NCI-H82 (cell line): ENCODE data around the gene IL1B.

ENCODE experiments used
- DNase-seq: peaks from one replicate; lab custom pipeline; 2025; lab: John Stamatoyannopoulos, UW

The IL1B gene

DNA sequence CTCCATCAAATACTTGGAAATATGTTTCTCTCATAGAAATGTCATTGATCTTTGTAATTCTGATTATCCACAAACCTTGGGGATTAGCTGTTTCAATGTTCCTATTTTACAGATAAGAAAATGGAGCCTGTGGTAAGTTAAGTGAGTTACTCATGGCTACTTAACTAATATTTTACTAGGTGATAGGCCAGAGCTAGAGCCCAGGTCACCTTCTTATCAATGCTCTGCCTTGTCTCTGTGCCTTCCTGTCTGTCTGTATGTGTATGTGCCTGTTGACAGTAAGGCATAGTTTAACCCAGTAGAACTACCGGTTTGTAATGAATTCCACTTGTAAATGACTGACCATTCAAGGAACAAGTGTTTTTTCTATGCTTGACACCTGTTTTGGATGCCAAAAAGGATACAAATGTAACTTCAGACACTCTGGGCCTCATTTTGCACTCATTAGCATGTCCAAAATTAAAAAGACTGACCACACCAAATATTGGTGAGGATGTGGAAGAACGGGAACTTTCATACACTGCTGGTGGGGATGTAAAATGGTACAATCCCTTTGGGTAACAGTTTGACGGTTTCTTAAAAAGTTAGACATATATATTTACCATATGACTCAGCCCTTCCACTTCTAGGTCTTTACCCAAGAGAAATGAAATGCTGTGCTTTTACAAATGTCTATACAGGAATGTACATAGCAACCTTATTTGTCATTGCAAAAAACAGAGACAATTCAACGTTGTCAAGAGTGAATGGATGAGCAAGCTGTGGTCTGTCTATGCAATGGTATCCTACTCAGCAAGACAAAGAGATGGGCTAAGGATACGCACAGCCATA, 32.7 kb downstream of the IL1B start:
- no peak for DNase-seq

DNA sequence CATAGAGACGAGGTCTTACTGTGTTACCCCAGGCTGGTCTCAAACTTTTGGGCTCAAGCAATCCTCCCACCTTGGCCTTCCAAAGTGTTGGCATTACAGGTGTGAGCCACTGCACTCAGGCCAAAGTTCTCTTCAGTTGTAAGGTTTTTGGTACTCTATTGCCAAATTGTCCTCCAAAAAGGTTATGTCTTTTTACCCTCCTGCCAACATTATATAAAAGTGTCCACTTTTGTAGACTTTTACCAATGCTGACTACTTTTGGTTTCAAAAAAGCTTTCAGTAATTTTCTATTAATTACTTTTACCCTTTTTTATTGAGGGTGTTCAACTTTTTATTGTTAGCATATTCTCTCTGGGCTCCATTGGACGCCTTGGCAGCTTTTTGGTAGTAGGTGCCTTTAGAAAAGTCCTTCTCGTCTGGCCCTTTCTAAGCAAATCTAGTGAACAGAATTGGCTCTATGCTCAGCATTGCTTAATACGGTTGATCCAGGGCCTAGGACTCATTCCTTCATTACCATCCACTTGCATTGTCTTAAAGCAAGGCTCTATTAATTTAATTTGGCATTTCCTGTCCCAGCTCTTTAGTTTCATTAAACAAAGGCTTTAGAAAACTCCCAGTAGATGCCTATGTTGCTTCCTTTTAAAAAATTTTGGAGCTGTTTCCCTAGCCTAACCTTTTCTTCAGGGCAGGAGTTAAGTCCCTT, 35.5 kb downstream of the IL1B start:
- no peak for DNase-seq

DNA sequence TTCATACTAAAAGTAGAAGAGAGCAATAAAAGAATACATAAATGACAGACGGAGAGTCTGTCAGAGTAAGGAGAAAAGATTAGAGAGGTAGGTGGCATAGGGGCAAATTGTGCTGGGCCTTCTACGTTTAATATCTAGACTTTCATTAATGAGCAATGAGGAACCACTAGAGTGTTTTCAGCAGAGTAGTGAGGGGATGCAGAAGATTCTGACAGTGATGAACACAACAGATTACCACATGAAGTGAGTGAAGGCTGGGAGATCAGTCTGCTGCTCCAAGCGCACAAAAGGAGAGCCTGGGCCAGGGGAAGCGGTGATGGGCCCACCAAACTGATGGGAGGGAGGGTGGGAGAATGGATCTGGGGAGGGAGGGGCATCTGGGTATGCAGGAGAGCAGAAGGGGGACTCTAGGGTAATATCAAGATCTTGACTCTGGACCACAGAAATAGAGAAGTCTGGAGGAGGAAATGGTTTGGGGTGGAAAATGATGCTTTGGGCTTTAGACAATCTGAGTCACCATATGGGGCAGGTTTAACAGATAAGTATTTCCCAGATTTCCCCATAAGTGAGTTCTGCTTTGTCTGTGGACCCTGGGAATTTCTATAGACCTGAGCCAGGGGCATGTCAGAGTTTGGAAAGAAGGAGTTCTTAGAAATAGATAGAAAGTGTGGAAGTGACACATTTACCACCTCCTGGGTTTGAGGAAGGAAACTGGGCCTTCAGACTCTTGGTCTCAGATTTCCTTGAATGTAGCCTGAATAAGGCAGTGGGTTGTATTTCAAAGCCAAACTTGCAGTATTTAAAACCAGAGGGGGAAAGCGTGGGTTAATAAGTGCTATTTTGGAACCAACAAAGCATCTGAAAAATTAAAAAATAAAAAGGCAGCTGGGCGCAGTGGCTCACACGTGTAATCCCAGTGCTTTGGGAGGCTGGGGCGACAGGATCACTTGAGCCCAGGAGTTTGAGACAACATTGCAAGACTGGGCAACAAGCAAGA, 37.3 kb downstream of the IL1B start:
- no peak for DNase-seq

DNA sequence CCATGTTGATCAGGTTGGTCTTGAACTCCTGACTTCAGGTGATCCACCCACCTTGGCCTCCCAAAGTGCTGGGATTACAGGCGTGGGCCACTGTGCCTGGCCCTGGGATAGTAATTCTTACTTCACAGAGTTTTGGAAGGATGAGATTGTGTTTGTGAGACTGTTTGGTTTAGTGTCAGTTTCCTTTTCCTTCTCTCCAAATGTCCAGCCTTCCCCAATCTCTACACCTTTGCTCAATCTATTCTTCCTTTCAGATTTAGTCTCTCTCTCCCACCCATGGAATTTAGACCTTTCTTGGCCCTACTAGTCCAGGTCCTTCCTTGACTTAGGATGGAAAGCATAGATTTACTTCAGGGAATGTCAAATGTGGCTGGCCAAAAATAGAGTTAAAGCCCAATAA, 40.1 kb downstream of the IL1B start:
- DNase-seq: no peak

DNA sequence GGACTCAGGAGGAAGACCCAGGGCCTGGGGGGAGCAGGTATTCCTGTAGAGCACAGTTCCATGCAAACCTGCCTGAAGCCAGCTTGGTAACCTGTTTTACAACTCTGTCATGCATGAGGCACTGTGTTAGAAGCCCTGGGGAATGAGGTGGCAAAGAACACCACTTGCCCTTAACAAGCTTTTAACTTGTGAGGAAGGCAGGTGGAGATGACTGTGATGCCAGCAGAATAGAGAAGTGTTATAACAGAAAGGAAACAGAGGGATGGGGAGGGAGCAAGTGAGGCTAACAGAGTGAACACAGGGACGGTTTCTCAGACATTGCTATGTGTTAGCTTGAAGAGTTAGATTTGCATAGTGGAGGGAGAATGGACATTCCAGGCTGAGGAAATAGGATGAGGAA, 40.8 kb downstream of the IL1B start:
- no peak for DNase-seq

DNA sequence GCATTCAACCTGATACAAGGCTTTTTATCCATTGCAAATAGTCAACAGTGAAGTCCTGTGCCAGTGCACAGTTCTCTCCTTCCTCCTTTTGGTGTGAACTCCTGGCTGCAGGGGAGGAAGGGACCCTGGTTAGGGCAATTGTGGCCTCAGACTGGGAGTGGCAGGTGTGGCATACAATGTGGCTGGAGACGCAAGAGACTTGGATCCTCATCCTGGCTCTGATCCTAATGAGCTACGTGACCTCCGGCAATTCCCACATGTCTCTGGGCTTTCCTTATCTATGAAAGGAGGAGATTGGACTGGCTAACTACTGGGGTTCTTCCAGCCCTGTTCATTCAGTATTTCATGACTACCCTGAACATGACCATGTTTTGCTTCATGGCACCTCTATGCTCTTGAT, 41.7 kb downstream of the IL1B start:
- no peak for DNase-seq

DNA sequence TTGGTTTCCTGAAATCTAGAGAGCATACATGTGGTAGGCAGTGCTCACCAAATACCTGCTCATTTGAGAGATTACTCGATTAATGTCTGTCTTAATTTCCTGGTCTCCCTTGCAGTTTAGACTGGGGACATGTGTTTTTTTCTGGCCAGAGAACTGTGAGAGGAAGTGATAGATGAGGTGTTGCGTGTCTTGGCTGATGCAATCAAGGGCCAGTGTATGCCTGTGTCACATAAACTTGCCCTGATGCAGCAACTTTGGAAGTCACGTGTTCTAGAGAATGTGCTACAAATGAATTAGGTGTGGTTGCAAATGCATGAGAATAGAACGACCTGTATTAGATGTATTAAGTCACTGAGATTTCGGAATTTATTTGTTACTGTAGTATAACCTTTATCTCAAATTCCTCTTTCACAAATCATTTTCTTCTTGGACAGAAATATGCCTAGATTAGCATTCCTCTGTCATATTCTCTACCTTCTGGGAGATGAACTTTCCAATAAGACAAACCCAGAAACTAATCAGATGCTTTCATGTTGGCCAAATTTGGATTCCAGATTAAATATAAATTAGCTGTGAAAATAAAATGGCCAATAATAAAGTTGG, 42.3 kb downstream of the IL1B start:
- no peak for DNase-seq

DNA sequence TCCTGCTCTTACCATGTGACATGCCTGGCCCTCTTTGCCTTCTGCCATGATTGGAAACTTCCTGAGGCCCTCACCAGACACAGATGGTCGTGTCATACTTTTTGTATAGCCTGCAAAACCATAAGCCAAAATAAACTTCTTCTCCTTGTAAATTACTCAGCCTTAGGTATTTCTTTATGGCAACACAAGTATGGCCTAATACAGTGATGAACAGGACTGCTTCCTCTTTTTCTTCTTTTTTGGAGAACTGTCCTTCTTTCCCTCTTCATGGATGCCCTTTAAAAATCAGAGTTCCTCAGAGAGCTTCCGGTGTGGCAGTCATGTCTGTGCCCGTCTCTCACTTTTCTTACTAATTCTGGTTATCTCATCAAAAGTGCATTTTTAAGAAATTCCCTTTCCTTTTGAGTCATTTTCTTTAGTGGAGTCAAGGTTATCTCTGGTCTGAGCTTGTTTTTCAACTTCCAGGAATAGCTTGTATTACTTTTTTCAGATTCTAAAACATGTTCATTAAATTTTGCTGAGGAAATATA, 43.1 kb downstream of the IL1B start:
- DNase-seq: no peak

DNA sequence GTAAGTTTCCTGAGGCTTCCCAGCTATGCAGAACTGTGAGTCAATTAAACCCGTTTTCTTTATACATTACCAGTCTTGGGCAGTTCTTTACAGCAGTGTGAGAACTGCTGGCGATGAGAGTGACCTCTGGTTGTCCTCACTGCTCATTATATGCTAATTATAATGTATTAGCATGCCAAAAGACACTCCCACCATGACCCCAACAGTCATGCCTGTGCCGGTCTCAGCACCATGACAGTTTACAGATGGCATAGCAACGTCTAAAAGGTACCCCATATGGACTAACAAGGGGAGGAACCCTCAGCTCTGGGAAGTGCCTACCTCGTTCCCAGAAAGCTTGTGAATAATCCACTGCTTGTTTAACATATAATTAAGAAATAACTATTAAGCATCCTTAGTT, 44.2 kb downstream of the IL1B start:
- DNase-seq: no peak

DNA sequence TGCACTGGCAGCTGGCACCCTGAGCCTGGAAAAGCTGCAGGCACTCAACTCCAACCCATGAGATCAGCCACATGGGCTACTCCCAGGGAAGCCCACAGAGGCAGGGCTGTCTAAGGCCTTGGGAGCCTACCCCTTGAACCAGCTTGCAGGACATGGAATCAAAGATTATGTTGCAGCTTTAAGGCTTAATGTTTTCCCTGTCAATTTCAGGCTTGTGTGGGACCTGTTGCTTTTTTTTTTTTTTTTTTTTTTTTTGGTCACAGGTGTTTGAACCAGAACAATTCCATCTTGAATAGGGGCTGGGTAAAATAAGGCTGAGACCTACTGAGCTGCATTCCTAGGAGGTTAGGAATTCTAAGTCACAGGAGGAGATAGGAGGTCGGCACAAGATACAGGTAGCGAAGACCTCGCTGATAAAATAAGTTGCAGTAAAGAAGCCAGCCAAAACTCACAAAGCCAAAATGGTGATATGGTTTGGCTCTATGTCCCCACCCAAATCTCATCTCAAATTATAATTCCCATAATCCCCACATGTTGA, 44.8 kb downstream of the IL1B start:
- DNase-seq: no peak

DNA sequence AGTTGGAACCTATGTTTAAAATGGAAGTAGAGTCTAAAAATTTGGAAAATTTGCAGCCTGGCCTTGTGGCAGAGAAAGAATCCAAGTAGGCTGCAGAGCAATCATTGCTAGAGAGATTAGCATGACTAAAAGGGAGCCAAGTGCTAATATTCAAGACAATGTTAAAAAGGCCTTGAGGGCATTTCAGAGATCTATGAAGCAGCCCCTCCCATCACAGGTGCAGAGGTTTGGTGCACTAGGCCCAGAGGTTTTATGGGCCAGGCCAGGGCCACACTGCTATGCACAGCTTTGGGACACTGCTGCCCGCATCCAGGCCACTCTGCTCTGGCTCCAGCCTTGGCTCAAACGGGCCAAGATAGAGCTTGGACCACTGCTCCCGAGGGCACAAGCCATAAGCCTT, 45.6 kb downstream of the IL1B start:
- DNase-seq: no peak

DNA sequence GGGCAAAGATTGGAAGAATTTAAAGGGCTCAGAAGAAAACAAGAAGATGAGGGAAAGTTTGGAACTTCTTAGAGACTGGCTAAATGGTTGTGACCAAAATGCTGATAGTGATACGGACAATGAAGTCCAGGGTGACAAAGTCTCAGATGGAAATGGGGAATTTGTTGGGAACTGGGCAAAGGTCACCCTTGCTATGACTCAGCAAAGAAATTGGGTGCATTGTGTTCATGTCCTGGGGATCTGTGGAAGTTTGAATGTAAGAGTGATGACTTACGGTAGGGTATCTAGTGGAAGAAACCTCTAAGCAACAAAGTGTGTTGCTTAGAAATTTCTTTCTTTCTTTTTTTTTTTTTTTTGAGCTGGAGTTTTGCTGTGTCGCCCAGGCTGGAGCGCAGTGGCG, 46.3 kb downstream of the IL1B start:
- no peak for DNase-seq

DNA sequence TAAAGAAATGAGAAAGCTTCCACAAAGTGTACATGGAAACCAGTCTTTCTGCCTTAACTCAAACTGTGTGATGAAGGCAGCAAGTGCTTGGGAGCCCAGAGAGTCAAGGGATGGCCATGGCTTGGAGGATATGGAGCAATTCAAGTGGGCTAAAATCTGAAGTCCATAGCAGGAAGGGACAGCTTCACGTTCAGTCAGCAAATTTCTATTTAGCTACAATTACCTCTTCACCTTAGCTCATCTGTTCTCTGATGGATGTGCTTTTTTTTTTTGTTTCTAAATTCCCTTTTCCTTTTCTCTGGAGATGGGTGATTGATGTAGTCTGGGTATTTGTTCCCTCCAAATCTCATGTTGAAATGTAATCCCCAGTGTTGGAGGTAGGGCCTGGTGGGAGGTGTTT, 47.4 kb downstream of the IL1B start:
- DNase-seq: no peak

DNA sequence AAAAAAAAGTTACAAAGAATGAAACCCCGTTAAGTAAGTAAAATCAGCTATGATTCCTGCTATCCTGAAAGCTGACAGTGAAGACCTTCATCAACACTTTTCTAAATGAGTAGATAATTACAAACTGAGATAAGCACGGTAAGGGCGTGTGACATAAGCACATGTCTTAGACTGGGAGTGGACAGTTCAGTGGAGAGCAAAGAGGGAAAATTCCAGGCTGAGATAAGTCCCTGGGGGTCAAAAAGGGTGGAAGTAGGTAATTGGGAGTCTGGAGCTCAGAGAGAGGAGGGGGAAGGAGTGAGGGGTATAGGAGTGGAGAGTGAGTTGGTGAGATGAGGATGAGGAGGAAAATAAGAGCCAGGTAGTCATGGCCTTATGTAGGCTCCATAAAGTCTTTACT, 47.9 kb downstream of the IL1B start:
- DNase-seq: no peak

DNA sequence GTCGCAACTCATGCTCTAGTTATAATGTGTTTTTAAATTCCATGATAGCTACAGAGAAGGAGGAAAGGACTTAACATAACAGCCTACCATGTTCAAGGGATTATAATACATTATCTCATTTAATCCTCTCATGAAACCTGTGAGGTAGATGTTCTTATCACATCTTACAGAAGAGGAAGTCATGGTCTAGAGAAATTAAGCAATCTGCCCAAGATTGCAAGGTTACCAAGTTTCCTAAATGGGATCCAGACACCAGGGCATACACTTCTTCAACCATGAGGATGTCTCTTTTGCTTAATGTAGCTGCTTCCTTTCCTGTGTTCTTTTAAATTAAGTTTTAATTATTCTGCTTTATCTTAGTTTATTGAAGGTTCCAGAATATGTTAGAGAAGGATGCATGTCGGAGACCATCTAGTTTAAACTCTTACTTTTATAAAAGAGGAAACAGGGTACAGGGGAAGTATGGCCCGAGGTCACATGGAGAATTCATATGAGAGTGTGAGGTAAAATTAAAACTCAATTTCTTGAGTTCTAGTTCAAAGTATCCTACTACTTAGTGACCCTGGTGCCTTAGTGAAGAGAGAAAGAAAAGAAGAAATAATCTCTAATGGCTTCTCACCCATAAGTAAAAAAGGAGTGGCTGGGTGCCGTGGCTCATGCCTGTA, 48.7 kb downstream of the IL1B start:
- DNase-seq: peak; percentile 33

DNA sequence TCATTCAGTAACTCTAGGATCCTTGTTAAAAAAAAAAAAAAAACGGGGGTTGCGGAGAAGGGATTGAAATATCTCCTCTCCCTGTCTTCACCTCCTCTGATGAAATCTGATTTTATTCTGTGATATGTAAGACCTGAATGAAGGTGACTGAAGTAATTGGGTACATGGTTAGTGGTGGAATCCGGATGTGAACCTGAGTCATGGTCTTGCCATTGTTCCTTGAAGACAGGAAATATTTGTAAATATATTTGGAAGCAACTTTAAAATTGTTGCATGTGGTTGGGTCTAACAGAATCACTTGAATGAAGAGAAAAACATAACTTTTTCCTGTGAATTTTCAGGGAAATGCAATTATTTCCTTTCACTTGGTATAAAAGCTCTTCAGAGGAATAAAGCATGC, 49.3 kb downstream of the IL1B start:
- no peak for DNase-seq

DNA sequence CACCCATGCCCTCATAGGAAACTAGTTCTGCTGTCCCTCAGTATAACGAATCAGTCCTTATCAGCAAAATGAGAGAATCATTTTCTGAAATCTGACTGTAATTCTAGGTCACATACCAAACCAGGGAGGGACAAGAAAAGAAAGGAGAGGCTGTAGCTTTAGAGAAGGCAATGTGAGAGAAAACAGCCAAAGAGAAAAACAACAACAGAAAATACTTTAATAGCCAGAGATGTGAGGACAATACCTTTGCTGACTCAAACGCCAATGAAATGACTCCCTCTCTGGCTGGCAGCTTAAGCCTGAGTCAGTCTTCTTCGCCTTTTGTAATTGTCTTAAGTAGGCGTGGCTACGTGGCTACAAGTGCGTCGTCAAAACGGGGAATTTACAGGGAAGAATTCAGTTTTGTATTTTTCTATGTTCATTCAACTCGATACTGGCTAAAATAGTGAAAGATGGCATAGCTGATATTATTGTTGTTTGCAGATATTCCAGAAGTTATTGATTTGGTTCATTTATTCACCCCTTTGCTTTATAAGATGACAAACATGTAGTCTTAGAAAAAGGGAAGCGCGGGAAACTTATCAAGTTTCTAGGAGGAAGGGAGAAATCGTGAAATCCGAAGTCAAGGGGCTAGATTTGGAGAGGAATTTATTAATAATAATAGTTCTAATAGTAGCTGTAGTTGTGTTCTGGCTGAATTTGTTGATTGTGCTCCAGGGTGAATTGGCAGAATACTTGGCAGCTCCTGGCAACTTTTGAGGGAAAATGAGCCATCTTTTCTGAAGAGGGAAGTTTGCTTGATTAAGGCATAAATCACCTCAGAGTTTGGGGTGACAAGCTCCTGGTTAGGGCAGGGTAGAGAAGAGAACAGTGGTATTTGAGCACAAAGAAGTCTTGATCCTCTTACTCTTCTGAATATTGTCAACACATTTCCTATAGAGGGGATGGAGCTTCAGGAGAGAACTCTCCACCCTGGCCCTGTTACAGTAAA, 52.1 kb downstream of the IL1B start, which contains the start of gene IL1A:
IL1A (minus strand) TSS at position 295 of the 991 bp plus-strand sequence. CDS start 723 bp downstream, outside the sequence.
- peak; percentile 84 for DNase-seq

DNA sequence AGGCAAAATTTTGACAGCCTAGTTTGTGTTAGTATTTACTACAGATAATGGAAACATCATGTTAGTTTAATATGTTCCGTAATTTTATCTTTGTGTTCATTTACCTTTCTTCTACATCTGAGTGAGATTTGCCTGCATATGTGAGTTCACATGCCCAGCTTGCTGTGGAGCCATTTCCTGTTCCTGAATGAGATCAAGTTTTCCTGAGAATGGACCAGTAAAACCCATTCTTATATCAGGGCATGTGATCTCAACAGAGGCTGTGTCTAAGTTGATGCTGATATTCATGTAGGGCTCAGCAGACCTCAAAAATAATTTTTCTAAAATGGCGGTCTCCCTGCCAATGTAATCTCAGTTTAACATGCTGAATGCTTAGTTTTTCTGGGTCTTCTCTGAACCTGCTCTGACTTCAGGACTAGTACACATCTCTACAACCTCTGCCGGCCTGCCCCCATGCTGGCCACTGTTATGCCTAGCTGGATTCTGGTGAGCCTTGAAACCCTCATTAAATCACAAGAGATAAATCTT, 53.3 kb downstream of the IL1B start:
- no peak for DNase-seq

DNA sequence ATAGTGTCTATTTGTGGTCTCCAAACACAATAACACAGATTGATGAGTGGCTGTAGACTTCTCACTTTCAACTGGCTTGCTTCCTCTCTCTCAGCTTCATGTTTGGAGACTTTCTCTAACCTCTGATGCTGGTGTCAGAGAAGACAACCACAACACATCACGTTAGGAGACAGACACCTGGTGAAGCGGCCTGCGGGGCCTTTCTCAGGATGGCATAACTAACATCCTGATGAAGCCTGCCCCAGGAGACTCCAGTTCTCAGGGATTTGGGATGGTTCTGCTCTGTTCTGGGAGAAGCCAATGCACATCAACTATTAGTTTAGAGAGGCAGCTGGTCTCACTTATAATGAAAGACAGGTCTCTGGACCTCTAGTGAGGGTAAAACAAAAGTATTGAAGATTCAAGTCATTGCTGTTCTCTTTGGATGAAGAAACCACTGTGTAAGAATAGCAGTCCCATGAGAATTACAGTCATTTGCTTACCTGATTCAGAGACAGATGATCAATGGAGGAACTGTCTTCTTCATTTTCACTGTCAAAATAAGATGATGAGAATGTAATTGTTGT, 54.3 kb downstream of the IL1B start:
- no peak for DNase-seq
